GM23338 (cell line): ENCODE data around the gene ITGA3. TPM values are rescaled to one million over a fixed set of nuclear protein-coding genes. Genes with fewer than 3 reads are reported as not detected.

Experiments used
- ATAC-seq: fragments of 200-7000 bp; cut with Tn5 transposase; 3 replicates; pipeline ENCODE4 v1.9.1; 2020
- DNase-seq: peaks from one replicate; pipeline ENCODE4 v3.0.0-alpha.2; 2015; ENCODE audit warnings: low spot score
- H2AFZ ChIP-seq: fragments of 200-600 bp; sonication (generic); 2 replicates; pipeline ENCODE4 v1.8.0; 2016; ENCODE audit warnings: antibody characterized with exemption, mild to moderate bottlenecking, moderate library complexity
- H3F3A ChIP-seq: fragments of 200-600 bp; sonication (generic); replicated peaks from 2 replicates; pipeline ENCODE4 v1.8.0; 2017; ENCODE audit warnings: antibody characterized with exemption, mixed run types, low read depth
- H3K27ac ChIP-seq: fragments of 200-600 bp; sonication (generic); 2 replicates; pipeline ENCODE4 v1.6.1; 2016; ENCODE audit warnings: low read depth
- H3K27me3 ChIP-seq: fragments of 200-600 bp; sonication (generic); 2 replicates; pipeline ENCODE4 v1.8.0; 2016; ENCODE audit warnings: mild to moderate bottlenecking, mixed run types, moderate library complexity; ENCODE audit not compliant: insufficient read depth
- H3K36me3 ChIP-seq: fragments of 200-600 bp; sonication (generic); 2 replicates; pipeline ENCODE4 v1.8.0; 2016; ENCODE audit warnings: mild to moderate bottlenecking; ENCODE audit not compliant: insufficient read depth
- H3K4me1 ChIP-seq: fragments of 200-600 bp; sonication (generic); 2 replicates; pipeline ENCODE4 v1.8.0; 2016; ENCODE audit warnings: mild to moderate bottlenecking, moderate library complexity; ENCODE audit not compliant: insufficient read depth
- H3K4me2 ChIP-seq: fragments of 200-600 bp; sonication (generic); 2 replicates; pipeline ENCODE4 v1.7.1; 2017; ENCODE audit warnings: mixed run types
- H3K4me3 ChIP-seq: fragments of 200-600 bp; sonication (generic); 2 replicates; pipeline ENCODE4 v1.6.1; 2016; ENCODE audit warnings: mixed run types
- H3K79me2 ChIP-seq: fragments of 200-600 bp; sonication (generic); replicated peaks from 2 replicates; pipeline ENCODE4 v1.8.0; 2017; ENCODE audit warnings: mild to moderate bottlenecking; ENCODE audit not compliant: insufficient read depth
- H3K9me2 ChIP-seq: fragments of 200-600 bp; sonication (generic); 2 replicates; pipeline ENCODE4 v1.8.0; 2017; ENCODE audit not compliant: insufficient read depth
- H4K20me1 ChIP-seq: fragments of 200-600 bp; sonication (generic); replicated peaks from 2 replicates; pipeline ENCODE4 v1.8.0; 2017; ENCODE audit warnings: mild to moderate bottlenecking; ENCODE audit not compliant: insufficient read depth
- H3K27ac Mint-ChIP-seq: 2 replicates; pipeline ENCODE4 v1.8.0; 2020; ENCODE audit warnings: inconsistent platforms, mild to moderate bottlenecking, moderate library complexity, mixed read lengths
- H3K27me3 Mint-ChIP-seq: 3 replicates; pipeline ENCODE4 v1.8.0; 2022; ENCODE audit warnings: low read depth, mild to moderate bottlenecking, moderate library complexity, mixed read lengths, inconsistent platforms; ENCODE audit not compliant: insufficient read depth, poor library complexity
- H3K36me3 Mint-ChIP-seq: 3 replicates; pipeline ENCODE4 v1.8.0; 2021; ENCODE audit warnings: low read depth, mild to moderate bottlenecking, inconsistent platforms, moderate library complexity, mixed read lengths
- H3K4me1 Mint-ChIP-seq: 3 replicates; pipeline ENCODE4 v1.8.0; 2020; ENCODE audit warnings: mild to moderate bottlenecking, inconsistent platforms, mixed read lengths
- H3K4me3 Mint-ChIP-seq: 3 replicates; pipeline ENCODE4 v1.8.0; 2021; ENCODE audit warnings: moderate library complexity, mild to moderate bottlenecking, inconsistent platforms, mixed read lengths
- H3K9me3 Mint-ChIP-seq: 3 replicates; pipeline ENCODE4 v1.8.0; 2020; ENCODE audit warnings: moderate library complexity, mild to moderate bottlenecking, inconsistent platforms, mixed read lengths
- CREB1 ChIP-seq: fragments of 250-450 bp; sonication (Bioruptor Pico); IDR thresholded peaks from 2 replicates; pipeline ENCODE4 v1.5.0; 2020; ENCODE audit warnings: low read depth, mild to moderate bottlenecking, moderate library complexity
- CTCF ChIP-seq, 2 experiments: fragments of 200-600 bp in 1 of 2; sonication (generic) in 1 of 2; conservative IDR thresholded peaks; 2 replicates each; pipeline versions ENCODE4 v1.5.1 to v1.6.1; 2016 to 2017; ENCODE audit warnings: antibody characterized with exemption in 2 of 2, low read depth in 2 of 2, mild to moderate bottlenecking in 2 of 2, moderate library complexity in 1 of 2
- ETS1 ChIP-seq: IDR thresholded peaks from 2 replicates; pipeline ENCODE4 v1.6.1; 2016; ENCODE audit warnings: antibody characterized with exemption
- EZH2 ChIP-seq: fragments of 200-600 bp; sonication (generic); IDR thresholded peaks from one replicate; pipeline ENCODE4 v1.8.0; 2017; ENCODE audit warnings: antibody characterized with exemption, mild to moderate bottlenecking, low read depth; ENCODE audit not compliant: unreplicated experiment
- EZH2phosphoT487 ChIP-seq: fragments of 200-600 bp; sonication (generic); IDR thresholded peaks from one replicate; pipeline ENCODE4 v1.8.1; 2018; ENCODE audit warnings: antibody characterized with exemption; ENCODE audit not compliant: unreplicated experiment
- JUNB ChIP-seq: IDR thresholded peaks from one replicate; pipeline ENCODE4 v1.6.1; 2016; ENCODE audit warnings: antibody characterized with exemption; ENCODE audit not compliant: unreplicated experiment
- NANOG ChIP-seq: IDR thresholded peaks from 2 replicates; pipeline ENCODE4 v1.6.1; 2016; ENCODE audit warnings: antibody characterized with exemption, borderline replicate concordance
- POLR2AphosphoS5 ChIP-seq: IDR thresholded peaks from 2 replicates; pipeline ENCODE4 v1.6.1; 2016; ENCODE audit warnings: antibody characterized with exemption, low read depth
- REST ChIP-seq: IDR thresholded peaks from one replicate; pipeline ENCODE4 v1.6.1; 2018; ENCODE audit warnings: antibody characterized with exemption; ENCODE audit not compliant: unreplicated experiment
- STAT1 ChIP-seq: IDR thresholded peaks from one replicate; pipeline ENCODE4 v1.6.1; 2016; ENCODE audit warnings: antibody characterized with exemption; ENCODE audit not compliant: unreplicated experiment
- ZNF114 ChIP-seq: fragments of 250-450 bp; sonication (Bioruptor Pico); IDR thresholded peaks from 2 replicates; pipeline ENCODE4 v1.5.0; 2020; ENCODE audit warnings: mild to moderate bottlenecking, moderate library complexity
- ZNF331 ChIP-seq: fragments of 250-450 bp; sonication (Bioruptor Pico); IDR thresholded peaks from 2 replicates; pipeline ENCODE4 v1.5.0; 2020; ENCODE audit warnings: low read depth, mild to moderate bottlenecking, moderate library complexity
- ZNF462 ChIP-seq: fragments of 250-450 bp; sonication (Bioruptor Pico); IDR thresholded peaks from 2 replicates; pipeline ENCODE4 v1.5.0; 2020; ENCODE audit warnings: mild to moderate bottlenecking, moderate library complexity
- polyA plus RNA-seq: library from polyadenylated mRNA; unstranded; fragments of >200 nt; fragmentation: Nextera tagmentation; extraction: Ambion mirVana; gene quantifications from 2 replicates; pipeline ENCODE4 v1.2.1, GENCODE V29; 2016
- total RNA-seq: library from RNA; depleted of rRNA; stranded (reverse); fragments of >200 nt; shearing (Covaris generic); gene quantifications from 2 replicates; pipeline ENCODE4 v1.2.3, GENCODE V29; 2014

Gene ITGA3
- total and polyA plus RNA-seq, 2 experiments from 2014 or later: 9.6 to 28.3 TPM

- Mint-ChIP-seq H3K9me3 (no peaks in the 10 kb centered on the region; the same call in 2 of the 3 replicates), H3K27ac (no peak overlapping the region), H3K4me3 (no peak overlapping the region), H3K4me1 (peaks cover 5% of the 10 kb centered on the region), H3K36me3 (no peaks in the 10 kb centered on the region), H3K27me3 (peaks cover 12% of the 10 kb centered on the region)
- Histone ChIP-seq H3F3A (0 out of 2 replicates have a peak, but pooled peaks cover 2% of the 10 kb centered on the region), H3K4me1 (no peaks in the 10 kb centered on the region), H3K27ac (no peak overlapping the region), H3K36me3 (no peaks in the 10 kb centered on the region), H3K4me2 (no peak overlapping the region), H4K20me1 (no peaks in the 10 kb centered on the region), H3K4me3 (no peak overlapping the region), H3K79me2 (no peaks in the 10 kb centered on the region), H2AFZ (no peak overlapping the region), H3K9me2 (no peaks in the 10 kb centered on the region), H3K27me3 (no peaks in the 10 kb centered on the region)
- ATAC-seq (no peak), DNase-seq (no peak)
- TF ChIP-seq JUNB: no peak
- no peak for TF ChIP-seq ZNF331
- no peak for TF ChIP-seq ETS1
- no peak for TF ChIP-seq EZH2
- no peak for TF ChIP-seq ZNF114 (CRISPR knock-in tag)
- no peak for TF ChIP-seq ZNF462 (CRISPR knock-in tag)
- TF ChIP-seq REST: no peak
- TF ChIP-seq CTCF (conservative IDR thresholded peaks at IDR 0.05; ENCODE audit: low read depth in 2 of 2): no peak
- TF ChIP-seq STAT1: no peak
- TF ChIP-seq NANOG: no peak
- TF ChIP-seq CREB1 (CRISPR knock-in tag): no peak
- TF ChIP-seq EZH2phosphoT487: no peak
- TF ChIP-seq POLR2AphosphoS5: no peak
Observed at GRCh38 chr17:50090971-50091917, 35.3 kb downstream of the ITGA3 start.
